HG02610 (cell line): Measurements from ENCODE around the gene CRISPLD2.

Experiments used
- ATAC-seq: cut with Tn5 transposase; IDR thresholded peaks from one replicate; pipeline ENCODE4 v1.9.1; 2021; ENCODE audit warnings: mild to moderate bottlenecking, moderate library complexity; ENCODE audit not compliant: unreplicated experiment

CRISPLD2 gene

DNA sequence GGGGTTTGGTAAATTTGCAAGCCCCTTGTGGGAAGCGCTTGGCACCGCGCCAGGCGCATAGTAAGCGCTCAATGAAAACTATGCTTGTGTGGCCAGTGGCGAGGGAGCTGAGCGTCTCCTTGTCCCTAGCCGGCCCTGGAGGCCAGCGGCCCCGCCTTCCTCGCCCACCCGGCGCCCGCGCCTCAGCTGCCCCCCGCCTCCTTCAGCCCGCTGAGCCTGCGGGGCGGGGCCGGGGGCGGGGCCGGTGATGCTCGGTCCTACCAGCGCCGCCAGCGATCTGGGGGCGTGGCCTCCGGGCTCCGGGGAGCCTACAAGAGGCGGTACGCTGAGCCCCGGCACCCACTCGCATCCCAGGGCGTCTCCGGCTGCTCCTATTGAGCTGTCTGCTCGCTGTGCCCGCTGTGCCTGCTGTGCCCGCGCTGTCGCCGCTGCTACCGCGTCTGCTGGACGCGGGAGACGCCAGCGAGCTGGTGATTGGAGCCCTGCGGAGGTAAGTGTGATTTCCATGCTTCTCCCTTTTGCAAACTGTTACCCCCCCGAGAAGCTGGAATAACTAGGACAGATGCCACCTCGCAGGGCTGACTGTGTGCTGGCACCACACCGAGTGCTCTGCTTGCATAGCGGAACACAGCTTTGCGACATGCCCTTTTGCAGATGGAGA is at the start of gene CRISPLD2:
Gene CRISPLD2 (plus strand): TSS at position 342 of the 661 bp plus-strand sequence. CDS start 18,511 bp downstream, outside the sequence.
- no peak for ATAC-seq

- no peak for ATAC-seq
These were observed 46.5 kb upstream of the CRISPLD2 start for GRCh38 chr16:84773312-84773711.

DNA sequence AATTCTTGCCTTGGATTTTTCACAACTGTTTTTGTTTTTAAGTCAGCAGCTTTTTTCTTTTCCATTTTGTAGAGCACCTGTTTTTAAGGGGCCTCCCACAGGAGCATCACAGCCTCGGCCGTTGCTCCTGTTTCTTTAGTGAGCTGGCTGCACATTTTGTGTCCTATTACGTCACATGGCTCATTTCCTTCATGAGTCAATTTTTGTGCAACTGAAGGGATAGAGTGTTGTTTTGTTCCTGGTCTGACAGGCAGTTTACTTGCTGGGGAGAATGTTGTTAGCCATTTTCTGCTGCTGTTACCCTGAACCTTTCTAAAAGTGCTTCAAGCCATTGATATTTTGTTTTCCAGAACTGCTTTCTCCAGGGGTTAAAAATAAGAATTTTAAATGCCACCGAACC is 45.0 kb upstream of the CRISPLD2 start:
- ATAC-seq, result no peak

DNA sequence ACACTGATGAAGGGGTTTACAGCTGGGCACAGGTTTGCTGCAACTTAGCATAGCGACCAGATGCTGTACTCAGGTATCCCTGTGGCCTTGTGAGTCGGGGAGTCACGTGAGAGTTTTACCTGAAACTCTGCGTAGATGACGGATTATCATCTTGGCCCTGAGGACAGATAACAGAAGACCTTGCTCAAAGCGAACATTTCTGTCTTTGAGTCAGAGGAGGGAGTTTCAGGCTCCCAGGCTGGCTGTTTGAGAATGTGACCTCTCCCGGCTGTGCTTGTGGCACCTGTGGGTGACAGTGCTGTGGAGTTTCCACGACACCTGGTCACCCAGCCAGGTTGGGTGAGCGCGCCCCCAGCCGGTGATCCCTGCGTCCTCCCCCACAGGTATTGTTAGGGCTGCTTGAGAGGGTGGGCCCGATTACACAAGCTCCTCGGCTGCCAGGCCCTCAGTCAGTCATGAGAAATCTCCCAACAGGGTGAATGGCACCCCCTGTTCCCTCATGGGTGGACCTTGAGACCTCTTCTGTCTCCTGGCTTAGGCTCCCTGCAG is 44.4 kb upstream of the CRISPLD2 start:
- no peak for ATAC-seq

DNA sequence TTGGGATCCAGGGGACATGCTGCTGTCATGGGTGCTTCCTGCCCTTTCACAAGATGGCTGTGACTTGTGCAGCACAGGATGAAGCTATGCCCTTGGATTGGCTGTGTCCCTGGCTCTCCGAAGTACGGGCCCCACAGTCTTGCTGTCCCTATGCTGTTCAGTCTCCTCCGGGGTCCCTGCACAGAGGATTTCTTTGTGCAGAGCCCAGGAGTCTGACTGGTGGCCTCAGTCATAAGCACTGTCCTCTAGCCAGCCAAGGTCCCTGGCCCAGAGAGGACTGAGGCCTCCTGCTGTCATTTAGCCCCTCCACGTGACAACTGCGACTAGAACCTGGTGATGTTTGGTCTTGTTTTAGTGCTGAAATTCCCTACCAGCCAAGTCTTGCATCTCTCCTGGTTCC is 42.4 kb upstream of the CRISPLD2 start:
- no peak for ATAC-seq

GRCh38 chr16:84778720-84779119 is 41.1 kb upstream of the CRISPLD2 start:
- no peak for ATAC-seq

DNA sequence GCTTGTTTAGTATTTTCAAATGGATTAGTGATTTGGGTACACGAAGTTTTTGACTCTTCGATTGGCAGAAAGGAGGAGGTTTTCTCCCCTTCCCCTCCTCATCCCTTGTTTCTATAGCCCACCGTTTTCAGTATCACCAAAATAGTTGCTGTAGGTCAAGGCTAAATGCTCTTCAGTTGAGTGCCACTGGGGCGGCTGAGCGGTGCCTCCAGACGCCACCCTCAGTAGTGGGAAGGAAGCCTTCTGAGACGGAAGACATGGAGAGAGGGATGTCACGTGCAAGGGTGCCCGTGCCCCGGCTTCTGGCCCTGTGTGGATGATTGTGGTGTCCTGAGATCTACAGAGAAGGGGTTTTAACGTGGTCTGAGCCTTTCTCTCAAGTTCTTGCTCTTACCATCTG is 39.7 kb upstream of the CRISPLD2 start:
- ATAC-seq, result no peak

GRCh38 chr16:84780544-84781376 is 39.0 kb upstream of the CRISPLD2 start:
- no peak for ATAC-seq

DNA sequence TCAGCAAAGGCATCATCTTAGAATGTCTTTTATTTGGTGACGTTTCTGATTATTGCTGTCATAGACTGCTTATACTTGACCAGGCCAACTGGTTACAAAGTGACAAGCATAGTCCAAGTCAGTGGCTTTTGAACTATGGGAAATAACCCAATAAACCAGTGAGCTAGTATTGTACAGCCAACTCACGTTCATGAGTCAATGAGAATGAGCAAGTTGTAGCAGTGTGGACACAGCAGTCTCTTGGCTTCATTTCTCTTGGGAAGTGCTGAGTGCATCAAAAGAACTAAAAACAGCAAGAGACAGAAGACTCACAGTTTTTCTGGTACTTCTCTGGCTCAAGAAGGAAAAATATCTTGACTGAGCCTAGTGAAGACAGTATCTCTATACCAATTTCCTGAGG is 36.9 kb upstream of the CRISPLD2 start:
- no peak for ATAC-seq

DNA sequence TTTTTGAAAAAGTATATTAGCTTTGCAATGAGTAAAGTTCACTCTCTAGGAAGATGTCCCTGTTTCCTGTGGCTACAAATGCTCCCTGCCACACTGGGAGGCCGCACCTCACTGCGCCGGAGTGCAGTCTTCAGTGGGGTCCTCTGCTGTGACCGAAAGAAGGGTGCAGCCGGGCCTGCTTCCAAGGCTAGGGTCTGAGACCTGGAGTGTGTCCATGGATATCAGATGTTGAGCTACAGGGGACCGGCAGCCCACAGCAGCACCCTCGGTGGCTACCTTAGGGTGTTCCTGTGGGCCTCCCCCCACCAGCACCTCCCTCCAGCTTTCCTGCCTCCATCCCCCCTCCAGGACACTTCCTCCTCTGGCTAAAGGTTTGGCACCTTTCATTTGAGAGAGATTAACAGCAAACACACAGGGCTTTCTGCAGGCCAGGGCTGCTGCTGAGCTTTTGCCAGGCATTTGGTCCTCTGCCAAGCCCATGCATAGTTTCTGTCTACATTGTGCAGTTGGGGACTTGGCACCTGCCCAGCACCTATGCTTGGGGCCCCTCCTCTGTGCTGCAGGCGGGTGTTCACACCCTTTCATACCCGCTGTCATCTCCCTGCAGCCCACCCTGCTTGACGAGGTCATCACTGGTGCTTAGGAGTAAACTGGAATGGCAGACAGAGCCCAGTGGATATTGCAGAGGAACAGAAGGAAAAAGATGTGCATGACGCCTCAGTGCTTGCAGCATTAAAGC is 33.8 kb upstream of the CRISPLD2 start:
- ATAC-seq, result no peak

DNA sequence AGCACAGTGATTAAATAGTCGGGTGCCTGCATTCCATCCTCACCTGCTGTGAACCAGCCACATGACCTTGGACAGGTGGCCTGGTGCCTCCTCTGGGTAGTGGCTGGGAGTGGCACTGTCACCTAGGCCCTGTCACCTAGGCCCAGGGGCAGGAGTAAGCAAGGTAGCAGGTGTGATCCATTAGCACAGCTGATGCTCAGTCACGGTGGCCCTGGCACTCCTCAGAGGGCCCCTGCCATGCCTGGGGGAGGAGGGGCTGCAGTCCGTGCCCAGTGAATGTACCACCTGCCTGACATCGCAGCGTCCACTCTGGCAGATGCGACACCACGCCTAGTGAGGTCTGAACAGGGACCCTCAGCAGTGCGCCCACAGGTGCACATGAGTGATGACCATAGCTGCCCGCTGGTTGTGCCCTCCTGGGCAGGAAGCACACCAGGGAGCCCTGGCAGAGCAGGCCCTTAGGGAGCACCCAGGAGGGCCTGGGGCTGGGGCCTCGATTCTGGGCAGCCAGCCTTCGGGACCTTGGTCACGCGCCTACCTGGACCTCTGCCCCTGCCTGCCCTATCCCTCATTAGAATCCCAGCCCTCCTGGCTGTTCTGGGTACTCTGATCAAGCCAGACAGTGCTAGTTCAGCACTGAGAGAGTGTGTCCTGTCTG is 33.1 kb upstream of the CRISPLD2 start:
- no peak for ATAC-seq

GRCh38 chr16:84787263-84787622 is 32.5 kb upstream of the CRISPLD2 start:
- ATAC-seq, result no peak

DNA sequence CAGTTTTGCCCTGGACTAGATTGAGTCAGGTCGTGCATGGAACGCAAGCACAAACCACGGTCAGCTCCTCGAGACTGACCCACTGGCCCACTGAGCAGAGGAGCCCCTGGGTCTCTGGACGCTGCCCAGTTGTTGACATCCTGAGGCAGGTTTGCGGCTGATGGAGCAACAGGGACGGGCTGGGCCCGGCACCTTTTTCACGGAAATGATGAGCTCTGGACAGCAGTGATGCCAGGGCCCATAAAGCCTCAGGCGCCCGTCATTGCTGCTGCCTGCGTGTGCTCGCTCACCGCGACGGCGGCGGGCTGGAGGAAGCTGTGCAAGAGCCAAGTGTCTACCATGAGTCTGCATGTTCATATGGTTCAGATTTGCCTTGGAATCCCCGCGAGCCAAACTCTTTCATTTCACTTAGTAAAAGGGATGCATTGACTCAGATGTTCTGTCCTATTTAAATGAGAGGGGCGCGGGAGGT is 30.8 kb upstream of the CRISPLD2 start:
- no peak for ATAC-seq

- ATAC-seq, result no peak
These were observed 30.4 kb upstream of the CRISPLD2 start for GRCh38 chr16:84789431-84789830.

- ATAC-seq, result no peak
These were observed 29.5 kb upstream of the CRISPLD2 start for GRCh38 chr16:84790301-84790700.

GRCh38 chr16:84791088-84791487 is 28.7 kb upstream of the CRISPLD2 start:
- ATAC-seq, result no peak

DNA sequence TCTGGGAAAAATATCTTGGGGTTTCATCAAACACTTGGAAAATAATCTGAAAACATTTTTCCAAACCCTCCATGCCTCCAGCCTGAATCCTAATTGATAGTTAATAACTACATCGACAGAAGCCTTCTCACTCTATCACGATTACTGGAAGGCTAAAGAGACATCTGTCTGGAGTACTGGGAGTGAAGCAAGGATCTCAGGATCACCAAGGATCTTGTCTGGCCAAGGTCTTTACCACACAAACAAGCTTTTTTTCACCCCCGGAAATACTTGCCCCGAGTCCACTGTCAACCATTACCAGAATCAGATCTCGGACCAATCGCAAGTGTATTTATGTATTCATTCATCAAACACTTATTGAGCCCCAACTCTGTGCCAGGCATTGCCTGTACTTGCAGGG is 28.3 kb upstream of the CRISPLD2 start:
- no peak for ATAC-seq

DNA sequence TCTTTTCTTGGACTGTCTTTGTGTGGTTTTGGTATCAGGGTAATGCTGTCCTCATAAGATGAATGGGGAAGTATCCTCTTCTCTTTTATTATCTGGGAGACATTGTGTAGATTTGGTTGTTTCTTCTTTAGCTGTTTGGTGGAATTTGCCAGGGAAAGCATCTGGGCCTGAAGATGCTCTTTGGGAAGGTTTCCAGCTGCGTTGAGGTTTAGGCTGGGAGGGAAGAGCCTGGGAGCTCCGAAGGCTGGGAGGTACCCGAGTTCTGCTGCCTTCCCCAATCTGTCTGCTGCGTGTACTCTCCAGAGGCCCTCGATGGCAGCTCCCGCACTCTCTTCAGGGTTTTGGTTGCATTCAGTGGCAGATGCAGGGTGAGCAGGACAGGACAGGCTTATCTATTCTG is 25.6 kb upstream of the CRISPLD2 start:
- ATAC-seq, result no peak

- ATAC-seq, result no peak
These were observed 25.2 kb upstream of the CRISPLD2 start for GRCh38 chr16:84794626-84795025.

- no peak for ATAC-seq
These were observed 24.3 kb upstream of the CRISPLD2 start for GRCh38 chr16:84795329-84796053.
